Effector CD4-positive, alpha-beta T cell (primary cell): ENCODE results near the gene SLC66A1.

Experiments used
- DNase-seq: peaks from one replicate; pipeline ENCODE4 v3.0.0-alpha.2; 2020

Gene SLC66A1

DNA sequence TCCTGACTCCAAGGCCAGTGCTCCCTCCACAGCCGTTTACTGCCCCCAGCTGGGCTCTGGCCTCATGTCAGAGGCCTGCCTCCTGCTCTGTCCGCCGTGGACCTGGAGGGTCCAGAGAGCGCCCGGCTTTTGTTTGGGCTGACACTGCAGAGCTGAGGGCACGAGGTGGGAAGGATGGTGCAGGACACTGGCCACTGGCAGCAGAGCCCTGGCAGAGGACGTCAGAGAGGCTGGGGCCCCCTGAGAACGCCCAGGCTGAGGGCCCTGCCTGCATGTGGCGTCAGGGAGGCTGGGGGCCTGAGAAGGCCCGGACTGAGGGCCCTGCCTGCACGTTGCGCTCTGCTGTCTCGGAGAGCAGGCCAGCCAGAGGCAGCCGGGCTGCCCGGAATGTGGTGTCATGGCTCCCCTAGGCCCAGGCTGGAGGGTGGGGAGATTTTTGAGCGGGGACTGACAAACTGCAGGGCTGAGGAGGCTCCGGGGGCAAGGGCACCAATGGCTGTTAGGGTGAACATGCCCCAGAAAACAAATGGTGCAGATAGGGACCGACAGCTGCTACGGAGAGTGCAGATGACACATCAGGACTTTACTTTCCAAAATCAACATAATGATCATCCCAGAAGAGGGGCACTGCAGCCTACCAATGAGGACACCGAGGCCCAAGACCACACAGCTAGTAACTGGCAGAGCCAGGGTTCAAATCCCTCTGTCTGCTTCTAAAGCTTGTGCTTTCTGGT lies 31.7 kb downstream of the SLC66A1 start:
- no peak for DNase-seq

DNA sequence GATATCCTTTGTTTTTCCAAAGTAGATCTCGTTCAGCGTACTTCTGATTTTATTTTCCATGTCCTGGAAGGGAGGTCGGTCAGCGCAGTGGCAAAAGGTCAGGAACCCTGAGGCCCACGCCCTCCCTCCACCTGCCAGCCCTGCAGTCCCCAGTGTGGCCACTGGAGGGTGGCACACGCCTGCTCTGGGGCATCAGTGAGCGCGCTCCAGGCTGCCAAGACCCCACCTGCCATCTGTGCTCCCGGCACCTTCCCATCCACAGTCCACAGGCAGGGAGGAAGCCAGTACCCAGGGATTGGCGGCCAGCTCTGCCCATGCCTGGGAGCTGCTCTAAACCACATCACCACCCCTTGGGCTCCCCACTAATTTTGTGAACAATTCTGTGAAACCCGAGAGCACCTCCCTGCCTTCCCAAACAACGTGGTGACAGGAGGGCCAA lies 32.3 kb downstream of the SLC66A1 start:
- peak; percentile 35 for DNase-seq

DNA sequence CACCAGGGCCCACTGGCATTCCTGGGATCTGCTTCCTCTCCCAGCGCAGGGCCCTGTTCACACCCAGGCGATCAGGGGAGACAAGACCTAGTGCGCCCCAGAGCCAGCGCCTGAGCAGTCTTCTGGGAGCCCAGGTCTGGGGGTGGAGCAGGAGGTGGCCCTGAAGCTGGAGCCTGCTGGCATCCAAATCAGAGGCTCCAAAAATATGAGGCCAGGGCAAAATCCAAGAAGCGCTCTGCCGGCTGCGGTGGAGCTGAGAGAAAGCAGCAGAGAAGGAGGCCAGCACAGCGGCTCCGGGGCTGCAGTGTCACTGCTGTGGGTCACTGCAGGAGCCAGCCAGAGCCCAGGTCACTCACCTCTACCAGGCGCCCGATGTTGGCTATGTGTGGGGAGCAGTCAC lies 32.7 kb downstream of the SLC66A1 start:
- no peak for DNase-seq

DNA sequence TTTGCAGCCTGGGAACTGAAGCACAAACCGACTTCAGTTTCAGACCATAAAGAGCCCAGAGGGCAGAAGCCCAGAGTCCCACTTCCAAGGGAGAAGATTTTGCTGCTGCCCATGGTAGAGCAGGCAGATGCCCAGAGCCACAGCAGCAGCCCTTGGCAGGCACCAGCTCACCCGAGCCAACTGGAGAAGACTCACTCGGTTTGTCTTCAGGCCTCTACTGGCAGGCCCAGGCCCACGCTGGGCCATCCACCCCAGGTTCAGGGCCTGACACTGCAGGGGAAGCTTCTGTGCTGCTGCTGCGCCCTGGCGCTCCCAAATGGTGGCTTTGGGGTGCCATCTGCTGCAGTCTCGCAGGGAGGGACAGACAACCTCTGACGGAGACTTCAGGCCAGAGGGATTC lies 33.3 kb downstream of the SLC66A1 start:
- no peak for DNase-seq

DNA sequence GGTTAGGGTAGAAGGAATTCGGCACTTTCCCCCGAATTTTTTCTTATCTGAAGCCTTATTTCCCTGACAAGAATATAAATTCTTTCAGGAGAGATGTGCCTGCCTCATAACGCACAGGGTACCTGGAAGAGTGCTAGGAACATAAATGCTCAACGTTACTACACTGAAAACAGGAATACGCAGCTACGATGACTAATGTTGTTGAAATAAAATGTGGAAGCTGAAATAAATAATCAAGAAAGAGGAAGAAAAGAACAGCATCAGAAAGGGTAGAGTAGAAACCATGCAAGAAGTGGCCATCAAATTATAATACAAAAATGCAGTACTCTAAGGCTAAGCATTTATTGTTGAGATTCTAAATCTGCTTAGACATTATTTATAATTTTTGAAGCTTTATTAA lies 33.9 kb downstream of the SLC66A1 start:
- no peak for DNase-seq

DNA sequence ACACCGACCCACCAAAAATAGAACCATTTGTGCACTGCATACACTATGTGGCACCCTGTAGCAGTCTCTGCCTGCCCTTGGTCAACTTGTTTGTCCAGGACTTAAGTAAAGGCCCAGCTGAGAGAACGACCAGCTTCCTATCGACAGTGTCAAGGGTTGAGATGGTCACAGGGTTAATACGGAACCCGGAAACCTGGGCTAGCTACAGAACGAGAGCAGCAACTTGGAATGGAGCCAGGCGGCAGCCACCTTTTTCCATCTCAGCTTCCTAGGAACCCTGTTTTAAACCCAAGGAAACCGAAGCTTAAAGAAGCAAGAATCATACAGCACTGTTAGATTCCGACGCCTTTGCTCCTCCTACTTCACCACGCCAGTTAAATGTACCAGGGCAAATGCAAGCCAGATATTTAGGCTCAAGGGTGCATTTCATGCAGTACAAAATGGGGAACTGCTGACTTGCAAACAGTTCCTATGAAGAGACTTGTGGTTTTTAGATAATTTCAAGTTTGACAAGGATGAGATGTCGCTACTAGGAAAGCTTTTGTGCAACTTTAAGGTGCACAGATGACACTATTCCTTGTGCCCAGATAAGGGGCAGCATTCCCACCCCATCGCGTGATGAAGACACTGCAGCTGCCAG lies 35.5 kb downstream of the SLC66A1 start:
- no peak for DNase-seq

DNA sequence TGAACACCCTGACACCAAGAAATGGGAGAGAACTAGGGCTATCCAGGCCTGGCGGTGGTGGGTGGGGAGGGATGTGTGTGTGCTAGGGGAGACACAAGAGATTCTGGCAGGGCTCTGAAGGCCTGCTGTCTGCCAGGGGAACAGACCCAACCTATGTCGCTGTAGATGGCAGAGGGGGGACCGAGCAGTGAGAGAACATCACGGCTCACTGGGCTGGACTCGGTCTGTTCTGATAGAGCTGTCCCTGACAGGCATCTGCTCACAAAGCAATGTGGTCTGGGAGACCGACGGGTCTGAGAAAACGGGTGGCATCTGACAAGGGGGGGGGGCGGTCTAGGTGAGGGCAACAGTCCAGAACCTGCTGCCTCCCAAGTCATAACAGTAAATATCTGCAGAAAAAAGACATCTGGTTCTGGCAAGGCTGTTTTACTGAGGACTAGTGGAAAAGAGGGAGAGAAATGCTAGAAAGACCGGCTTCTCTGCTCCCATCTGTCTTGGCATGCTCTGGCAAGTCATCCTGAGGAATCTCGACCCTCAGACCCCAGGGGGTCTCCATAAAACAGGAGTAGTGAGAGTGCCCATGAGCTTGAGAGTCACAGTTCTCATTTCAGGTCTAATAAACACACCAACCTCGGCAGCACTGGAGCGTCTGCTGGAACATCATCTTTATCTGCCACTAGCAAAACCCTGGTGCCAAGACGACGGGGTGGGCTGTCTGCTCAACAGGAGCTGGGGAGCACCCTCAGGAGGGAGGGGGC lies 36.5 kb downstream of the SLC66A1 start:
- no peak for DNase-seq

DNA sequence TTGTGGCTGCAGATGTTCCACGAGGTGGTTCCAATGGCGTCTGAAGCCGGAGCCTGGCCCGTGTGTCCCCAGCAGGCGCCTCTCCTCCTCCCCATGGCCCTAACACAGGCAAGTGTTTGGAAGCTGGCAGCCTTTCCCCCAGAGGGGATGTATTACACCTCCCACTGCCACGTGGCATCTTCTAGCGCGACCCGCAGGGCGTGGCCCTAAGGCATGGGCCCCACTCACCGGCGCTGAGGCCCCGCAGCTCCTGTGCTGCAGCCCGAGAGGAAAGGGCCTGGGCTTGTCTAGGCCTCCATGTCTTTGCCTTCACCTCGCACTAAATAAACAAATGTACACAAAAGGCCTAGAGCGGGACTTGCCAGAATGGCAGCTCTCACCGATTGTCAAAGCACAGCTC lies 37.9 kb downstream of the SLC66A1 start:
- no peak for DNase-seq

DNA sequence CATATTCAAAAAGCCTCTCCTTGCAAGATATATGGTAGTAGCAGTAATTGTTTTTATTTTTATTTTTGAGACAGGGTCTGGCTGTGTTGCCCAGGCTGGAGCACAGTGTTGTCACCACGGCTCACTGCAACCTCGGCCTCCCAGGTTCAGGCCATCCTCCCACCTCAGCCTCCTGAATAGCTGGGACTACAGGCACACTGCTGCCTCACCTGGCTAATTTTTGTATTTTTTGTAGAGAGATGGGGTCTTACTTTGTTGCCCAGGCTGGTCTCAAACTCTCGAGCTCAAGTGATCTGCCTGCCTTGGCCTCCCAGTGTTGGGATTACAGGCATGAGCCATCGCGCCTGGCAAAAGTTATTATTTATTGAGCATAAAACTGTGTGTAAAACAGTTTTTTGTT lies 38.4 kb downstream of the SLC66A1 start:
- no peak for DNase-seq

DNA sequence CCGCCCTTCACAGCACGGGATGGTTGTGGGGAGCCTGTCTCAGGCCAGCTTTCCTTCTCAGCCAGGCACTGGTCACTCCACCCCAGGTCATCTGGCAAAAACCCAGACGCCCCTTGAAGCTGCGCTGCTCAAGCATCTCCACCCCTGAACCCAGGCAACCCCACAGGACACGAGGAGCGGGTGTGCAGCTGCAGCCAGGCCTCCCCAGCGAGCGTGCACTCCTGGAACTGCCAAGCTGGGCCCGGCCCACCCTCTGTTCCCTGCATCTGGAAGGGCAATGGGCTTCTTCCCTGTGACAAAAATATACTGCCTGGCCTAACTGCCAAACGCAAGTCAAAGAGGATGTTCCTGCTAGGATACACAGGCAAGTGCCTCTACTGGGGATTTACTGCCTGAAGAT lies 39.7 kb downstream of the SLC66A1 start:
- no peak for DNase-seq

DNA sequence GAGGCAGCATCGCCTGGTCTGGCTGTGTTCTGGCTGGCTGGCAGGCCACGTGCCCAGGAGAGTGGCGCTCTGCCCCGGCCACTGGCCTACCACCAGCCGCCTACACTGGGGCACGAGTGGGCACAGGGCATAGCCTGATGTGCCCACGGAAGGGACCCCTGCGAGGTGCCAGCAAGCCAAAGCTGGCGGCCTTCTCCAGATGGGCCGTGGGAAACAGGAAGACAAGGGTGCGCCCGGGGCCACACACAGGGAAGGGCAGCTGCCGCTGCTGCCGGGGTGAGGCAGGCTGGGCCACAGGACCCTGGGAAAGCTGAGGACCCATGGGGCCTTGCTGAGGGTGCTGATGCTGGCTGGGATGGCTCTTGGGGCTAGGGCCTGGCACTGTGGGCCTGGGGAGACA lies 40.7 kb downstream of the SLC66A1 start:
- no peak for DNase-seq

DNA sequence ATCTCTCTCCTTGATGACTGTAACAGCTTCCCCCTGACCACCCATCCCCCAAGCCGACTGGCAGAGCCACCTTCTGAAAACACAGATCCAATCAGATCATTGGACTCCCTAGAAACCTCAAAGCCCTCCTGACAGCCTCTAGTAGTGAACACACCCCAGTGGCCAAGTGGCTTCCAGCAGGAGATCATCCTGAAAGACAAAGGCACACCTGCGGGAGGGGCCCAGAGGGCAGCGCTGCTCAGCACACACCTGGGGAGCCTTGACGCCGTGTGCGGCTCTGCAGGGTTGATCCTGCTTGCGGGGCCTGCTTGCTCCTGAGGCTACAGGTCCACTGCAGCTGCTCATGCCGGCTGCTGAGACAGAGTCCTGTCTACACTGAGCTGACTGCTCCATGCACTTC lies 41.5 kb downstream of the SLC66A1 start:
- DNase-seq = no peak

DNA sequence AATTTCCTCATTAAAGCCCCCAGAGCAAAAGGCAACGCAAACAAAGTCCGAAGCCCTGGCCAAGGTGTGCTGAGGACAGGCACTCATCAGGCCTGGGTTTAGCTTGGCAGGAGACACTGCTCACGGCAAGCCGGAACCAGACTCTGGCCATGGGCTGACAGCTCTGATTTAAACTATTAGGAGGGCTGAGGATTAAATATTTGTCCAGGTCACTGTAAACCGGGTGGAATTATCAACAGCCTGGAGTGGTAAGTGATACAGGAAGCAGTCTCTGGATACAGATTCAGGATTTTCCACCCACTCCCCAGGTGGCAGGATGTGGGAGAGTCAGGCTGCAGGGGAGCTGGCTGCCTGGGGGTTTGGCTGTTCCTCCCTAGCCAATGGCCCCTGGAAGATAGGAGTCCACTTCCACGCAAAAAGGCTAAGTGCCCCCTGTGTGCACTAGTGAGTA lies 42.4 kb downstream of the SLC66A1 start:
- DNase-seq = no peak

DNA sequence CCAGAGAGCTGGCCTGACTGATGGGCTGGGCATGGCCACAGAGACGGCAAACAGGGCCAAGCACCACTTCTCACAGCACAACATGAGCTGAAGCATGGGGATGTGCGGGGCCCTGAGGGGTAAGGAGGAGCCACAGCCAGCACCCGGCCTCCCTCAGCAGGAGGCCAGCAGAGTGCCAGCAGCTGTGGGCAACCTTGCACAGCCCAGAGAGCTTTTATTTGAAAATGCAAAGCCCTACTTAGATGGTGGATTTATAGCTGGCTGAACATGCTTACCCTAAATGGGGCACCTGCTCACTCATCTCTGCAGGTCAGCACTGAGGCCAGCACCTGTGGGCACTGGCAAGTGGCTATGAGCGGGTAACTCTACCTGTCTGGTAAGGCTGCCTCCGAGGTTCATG lies 44.1 kb downstream of the SLC66A1 start:
- no peak for DNase-seq

DNA sequence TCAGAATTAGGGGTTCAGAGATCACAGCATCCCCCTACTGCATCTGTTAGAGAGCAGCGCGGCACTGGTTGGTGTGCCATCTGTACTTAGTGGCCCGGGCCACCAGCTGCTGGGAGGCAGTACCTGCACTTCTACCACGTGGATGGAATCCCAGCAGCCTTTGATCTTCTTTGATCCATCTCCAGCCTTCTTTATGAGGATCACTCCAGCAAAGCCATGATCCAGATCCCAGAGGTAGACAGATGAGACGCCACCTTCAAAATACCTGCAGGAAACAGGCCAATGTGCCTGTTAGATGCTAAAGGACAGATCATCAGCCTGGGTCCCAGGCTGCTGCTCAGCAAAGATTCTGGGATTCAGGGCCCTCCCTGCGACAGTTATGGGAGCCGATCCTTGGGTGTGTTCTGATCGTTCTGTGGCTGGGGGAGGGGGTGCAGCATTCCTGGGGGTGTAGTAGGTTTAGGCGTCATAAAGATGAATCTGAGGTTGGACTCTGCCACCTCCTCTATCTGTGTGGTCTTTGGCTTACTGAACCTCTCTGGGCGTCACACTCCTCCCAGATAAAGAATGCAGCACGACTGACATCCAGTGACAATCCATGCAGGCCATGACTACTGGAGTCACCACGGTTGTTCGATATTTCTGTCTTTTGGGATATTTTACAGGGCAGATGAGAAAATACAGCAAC lies 45.3 kb downstream of the SLC66A1 start:
- no peak for DNase-seq

DNA sequence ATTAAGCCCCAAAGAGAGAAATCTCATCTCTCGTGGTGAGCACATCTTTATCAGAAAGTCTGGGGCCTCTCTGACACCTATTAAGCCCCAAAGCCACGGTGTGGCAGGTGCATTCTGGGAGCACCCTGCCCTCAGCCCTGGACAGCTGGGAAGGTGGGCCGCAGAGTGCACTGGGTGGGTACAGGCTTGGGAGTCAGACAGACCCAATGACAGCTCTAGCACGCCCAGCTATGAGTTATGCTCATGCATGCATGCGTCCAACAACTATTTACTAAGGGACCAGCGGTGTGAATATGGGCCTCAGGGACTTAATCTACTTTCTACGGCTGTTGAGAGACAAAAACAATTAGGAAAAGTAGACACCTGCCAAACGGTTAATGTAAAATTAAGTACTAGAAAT lies 46.6 kb downstream of the SLC66A1 start:
- no peak for DNase-seq

DNA sequence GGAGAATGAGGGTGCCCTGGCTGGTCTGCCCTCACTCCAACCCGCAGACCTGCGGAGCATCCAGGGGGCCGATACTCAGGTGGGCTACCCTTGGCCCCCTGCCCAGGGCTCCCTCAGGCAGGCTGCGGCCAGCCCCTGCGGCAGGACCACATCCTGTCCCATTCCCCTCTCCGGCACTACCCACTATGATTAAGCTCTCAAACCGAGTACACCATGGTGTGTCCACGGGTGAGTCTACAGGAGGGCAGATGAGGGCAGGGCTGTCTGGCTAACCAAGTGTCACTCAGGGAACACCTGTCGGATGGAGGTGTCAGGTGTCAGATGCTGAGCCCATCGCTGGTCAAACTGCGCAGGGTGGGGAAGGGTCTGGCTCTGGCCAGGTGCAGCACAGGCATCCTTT lies 47.2 kb downstream of the SLC66A1 start:
- no peak for DNase-seq

DNA sequence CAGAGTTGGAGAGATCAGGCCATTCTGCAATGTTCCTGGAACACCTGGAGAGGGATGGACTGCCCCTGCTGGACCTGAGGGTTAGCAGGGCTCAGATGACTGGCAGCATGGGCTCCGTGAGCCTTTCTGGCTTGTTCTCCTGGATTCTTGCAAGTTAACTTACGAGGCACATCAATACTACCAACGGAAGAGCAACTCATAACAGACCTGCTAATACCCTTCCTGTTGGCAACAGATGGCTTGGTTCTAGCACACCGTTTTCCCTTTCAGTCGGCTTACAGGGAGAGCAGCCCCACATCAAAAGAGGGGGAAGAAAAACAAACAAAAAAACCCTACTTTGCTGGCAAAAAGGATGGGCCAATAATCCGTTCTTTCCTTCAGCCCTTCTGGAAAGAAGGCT lies 47.9 kb downstream of the SLC66A1 start:
- DNase-seq = no peak

DNA sequence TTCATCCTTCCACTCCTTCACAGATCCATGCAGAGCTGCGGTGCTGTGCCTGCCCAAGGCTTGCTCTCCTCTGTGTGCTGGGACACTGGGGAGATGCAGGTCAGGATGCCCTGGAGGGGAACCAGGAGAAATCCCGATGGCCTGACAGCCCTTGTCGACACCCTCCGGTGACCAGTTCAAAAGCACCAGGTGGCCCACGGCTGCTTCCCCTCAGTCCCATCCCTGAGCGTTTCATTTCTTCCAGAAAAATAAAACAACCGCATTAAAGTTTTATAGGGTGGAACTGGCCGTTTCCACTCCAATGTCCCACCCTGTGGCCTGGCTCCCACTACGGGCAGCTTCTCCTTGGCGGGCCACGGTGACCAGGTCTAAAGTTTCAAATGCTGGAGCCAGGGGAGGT lies 48.3 kb downstream of the SLC66A1 start:
- no peak for DNase-seq

DNA sequence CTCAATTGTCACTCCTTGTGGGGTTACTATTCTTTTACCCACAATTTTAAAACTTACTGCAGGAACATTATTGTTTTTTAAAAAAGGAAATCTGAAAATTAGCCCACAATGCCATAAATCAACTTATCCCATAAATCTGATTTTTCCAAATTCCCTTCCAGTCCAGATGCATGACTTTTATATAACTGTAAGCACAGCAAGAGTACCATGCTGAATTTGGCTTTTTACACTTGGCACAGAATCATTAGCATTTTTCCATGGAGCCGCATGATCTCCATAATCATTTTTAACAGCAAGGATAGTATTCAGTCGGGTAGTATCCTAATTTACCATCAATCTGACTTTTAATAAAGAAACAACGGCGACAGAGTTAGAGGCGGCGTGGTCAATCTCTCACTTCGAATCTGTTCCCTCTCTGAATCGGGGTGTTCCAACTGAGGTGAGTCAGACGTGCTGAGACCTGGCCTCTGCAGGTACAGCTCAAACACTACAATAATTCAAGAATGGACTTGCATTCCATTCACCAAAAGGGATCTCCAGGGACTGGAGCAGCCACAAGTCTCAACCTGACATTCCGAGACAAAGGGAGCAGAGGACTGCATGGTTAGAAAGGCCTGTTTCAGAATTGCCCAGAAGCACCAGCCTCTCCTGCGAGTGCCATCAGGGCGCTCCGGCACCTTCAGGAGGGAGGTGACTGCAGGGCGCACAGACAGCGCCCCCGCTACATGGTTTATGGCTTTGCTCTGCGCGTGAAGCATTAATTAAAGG lies 48.9 kb downstream of the SLC66A1 start:
- no peak for DNase-seq

DNA sequence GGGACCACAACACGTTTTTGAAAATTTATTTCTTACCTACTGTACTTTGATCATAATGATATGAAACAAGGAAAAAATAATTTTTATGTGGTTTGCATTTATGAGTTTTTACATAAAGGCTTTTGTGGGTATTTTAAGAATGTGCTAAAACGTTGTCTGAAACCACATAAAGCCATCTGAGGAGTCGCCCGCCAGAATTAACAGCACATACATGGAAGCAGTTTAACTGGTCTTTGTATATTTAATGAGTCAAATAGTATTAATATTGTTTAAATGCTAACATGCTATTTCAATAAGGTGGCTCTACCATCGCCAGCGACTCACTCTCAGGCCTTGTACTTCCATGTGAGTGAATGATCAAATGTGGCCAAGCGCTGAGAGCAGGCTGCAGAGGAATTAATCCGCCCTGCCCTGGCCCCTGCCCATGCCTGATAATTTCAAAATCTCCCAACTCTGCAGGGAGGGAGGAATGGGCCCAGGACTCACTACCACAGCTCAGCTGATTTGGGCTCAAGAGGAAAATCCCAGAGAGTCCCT lies 49.6 kb downstream of the SLC66A1 start:
- DNase-seq = no peak

DNA sequence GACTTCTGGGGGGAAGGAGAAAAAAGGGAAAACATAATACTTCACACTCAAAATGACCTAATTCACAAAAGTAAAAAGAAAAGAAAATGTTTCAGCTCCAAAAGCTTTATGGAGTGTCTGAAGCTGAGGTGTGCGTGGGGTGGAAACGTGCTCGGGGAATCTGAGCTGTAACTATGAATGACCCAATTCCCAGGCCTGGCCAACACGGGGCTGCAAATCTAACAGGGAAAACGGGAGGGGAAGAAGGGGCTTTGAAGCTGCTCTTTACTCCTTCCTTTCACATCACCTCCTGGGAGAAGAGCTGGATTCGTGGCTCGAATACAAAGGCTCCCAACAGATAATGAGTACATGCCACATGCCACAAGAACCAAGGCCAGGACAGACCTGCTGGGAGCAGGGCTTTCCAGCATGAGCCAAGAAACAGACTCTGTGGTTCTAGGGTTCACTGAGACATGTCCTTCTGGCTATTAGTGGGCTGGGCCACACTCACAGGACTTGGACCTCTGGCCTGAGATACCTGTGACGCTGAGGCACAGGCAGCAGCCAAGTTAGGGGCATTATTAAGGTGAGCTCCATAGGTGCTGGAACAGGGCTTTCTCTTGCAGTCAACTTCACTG lies 51.5 kb downstream of the SLC66A1 start:
- no peak for DNase-seq
